Astrocyte (in vitro differentiated cells and primary cell): ENCODE results near the gene VRK2. TPM values are rescaled to one million over a fixed set of nuclear protein-coding genes. Genes with fewer than 3 reads are reported as not detected.

Source experiments
- DNase-seq: peaks from one replicate; pipeline ENCODE4 v3.0.0-alpha.2; 2010; ENCODE audit warnings: low read depth
- FAIRE-seq: peaks from 2 replicates; lab custom pipeline; 2011; peaks lifted over from hg19 to GRCh38; lab: Jason Lieb, UNC
- H2AFZ ChIP-seq: 2 replicates; pipeline ENCODE4 v1.6.0; 2012; ENCODE audit warnings: low read depth, low read length, inconsistent platforms
- H3K27ac ChIP-seq: 2 replicates; pipeline ENCODE4 v1.5.1; 2011; ENCODE audit warnings: low read depth, low read length, inconsistent platforms
- H3K27me3 ChIP-seq: 2 replicates; pipeline ENCODE4 v1.6.0; 2011; ENCODE audit warnings: low read length, inconsistent platforms; ENCODE audit not compliant: insufficient read depth
- H3K36me3 ChIP-seq: 2 replicates; pipeline ENCODE4 v1.5.1; 2011; ENCODE audit warnings: low read length, inconsistent platforms; ENCODE audit not compliant: insufficient read depth
- H3K4me1 ChIP-seq: 2 replicates; pipeline ENCODE4 v1.5.1; 2011; ENCODE audit warnings: low read length, inconsistent platforms; ENCODE audit not compliant: insufficient read depth
- H3K4me2 ChIP-seq: 2 replicates; pipeline ENCODE4 v1.6.0; 2012; ENCODE audit warnings: low read length, inconsistent platforms
- H3K4me3 ChIP-seq: 2 replicates; pipeline ENCODE4 v1.5.1; 2011; ENCODE audit warnings: low read depth, mild to moderate bottlenecking, low read length, inconsistent platforms; ENCODE audit not compliant: insufficient read depth
- H3K79me2 ChIP-seq: 2 replicates; pipeline ENCODE4 v1.6.0; 2012; ENCODE audit warnings: mild to moderate bottlenecking, low read length, inconsistent platforms; ENCODE audit not compliant: insufficient read depth
- H3K9ac ChIP-seq: 2 replicates; pipeline ENCODE4 v1.6.0; 2012; ENCODE audit warnings: mild to moderate bottlenecking, low read length, inconsistent platforms
- H3K9me3 ChIP-seq: 2 replicates; pipeline ENCODE4 v1.5.1; 2012; ENCODE audit warnings: low read depth, mild to moderate bottlenecking, low read length, inconsistent platforms; ENCODE audit not compliant: insufficient read depth
- H4K20me1 ChIP-seq: 2 replicates; pipeline ENCODE4 v1.6.0; 2012; ENCODE audit warnings: low read length, inconsistent platforms; ENCODE audit not compliant: insufficient read depth
- H3K27ac Mint-ChIP-seq: one replicate; pipeline ENCODE4 v1.8.0; 2021; ENCODE audit warnings: mild to moderate bottlenecking, mixed read lengths; ENCODE audit not compliant: unreplicated experiment
- H3K27me3 Mint-ChIP-seq: one replicate; pipeline ENCODE4 v1.8.0; 2021; ENCODE audit warnings: low read depth, mixed read lengths; ENCODE audit not compliant: unreplicated experiment
- H3K36me3 Mint-ChIP-seq: one replicate; pipeline ENCODE4 v1.8.0; 2021; ENCODE audit warnings: low read depth, mixed read lengths; ENCODE audit not compliant: unreplicated experiment
- H3K4me1 Mint-ChIP-seq: one replicate; pipeline ENCODE4 v1.8.0; 2021; ENCODE audit warnings: low read depth, mixed read lengths; ENCODE audit not compliant: unreplicated experiment
- H3K4me3 Mint-ChIP-seq: one replicate; pipeline ENCODE4 v1.8.0; 2021; ENCODE audit warnings: mild to moderate bottlenecking, moderate library complexity, mixed read lengths; ENCODE audit not compliant: unreplicated experiment
- H3K9me3 Mint-ChIP-seq: one replicate; pipeline ENCODE4 v1.8.0; 2021; ENCODE audit warnings: mild to moderate bottlenecking, mixed read lengths; ENCODE audit not compliant: unreplicated experiment
- EZH2 ChIP-seq: IDR thresholded peaks from 2 replicates; pipeline ENCODE4 v1.6.1; 2012; ENCODE audit warnings: mild to moderate bottlenecking, low read length, inconsistent platforms; ENCODE audit not compliant: insufficient read depth
- total RNA-seq: library from RNA; stranded (reverse); gene quantifications from 2 replicates; pipeline ENCODE4 v1.2.1, GENCODE V29; 2021
- TF ChIP-seq, protein P1 (sequence below): IDR thresholded peaks from 2 replicates; pipeline ENCODE4 v1.5.1; 2011; ENCODE audit warnings: low read depth, mild to moderate bottlenecking, inconsistent platforms, low read length, moderate library complexity; ENCODE audit not compliant: insufficient read depth

VRK2 gene
- total RNA-seq, 1 donor from 2014 or later: 28.6 TPM

DNA sequence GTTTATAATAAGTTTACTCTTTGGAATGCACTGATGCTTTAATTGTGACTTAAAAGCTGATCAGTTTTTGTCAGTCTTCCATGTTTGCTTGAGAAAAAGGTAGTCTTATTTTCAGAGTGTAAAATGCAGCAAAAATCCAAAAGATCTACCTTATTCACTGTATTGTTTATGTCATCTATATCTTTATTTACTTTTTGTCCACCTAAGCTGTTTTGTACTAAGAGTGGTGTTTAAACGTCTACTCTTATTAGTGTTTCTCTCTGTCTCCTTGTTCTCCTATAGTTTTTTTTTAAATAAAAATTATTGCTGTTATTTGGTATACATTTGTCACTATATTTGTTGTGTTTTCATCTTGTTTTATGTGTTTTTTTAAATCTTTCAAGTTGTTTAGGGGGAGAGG is 50.4 kb downstream of the VRK2 start:
- no peaks in the 10 kb centered on the region for H3K9me3 ChIP-seq
- no peak overlapping the region for H3K9ac ChIP-seq
- no peaks in the 10 kb centered on the region for H3K27me3 ChIP-seq
- no peaks in the 10 kb centered on the region for H4K20me1 ChIP-seq
- Mint-ChIP-seq H3K27me3 (no peaks in the 10 kb centered on the region), H3K4me3 (no peak overlapping the region), H3K9me3 (no peaks in the 10 kb centered on the region), H3K27ac (no peak overlapping the region), H3K36me3 (peaks cover 8% of the 10 kb centered on the region), H3K4me1 (peaks cover 5% of the 10 kb centered on the region)
- H3K4me1 ChIP-seq: no peaks in the 10 kb centered on the region
- H2AFZ ChIP-seq: no peak overlapping the region
- H3K4me3 ChIP-seq: no peak overlapping the region
- no peak overlapping the region for H3K4me2 ChIP-seq
- TF ChIP-seq, protein P1, sequence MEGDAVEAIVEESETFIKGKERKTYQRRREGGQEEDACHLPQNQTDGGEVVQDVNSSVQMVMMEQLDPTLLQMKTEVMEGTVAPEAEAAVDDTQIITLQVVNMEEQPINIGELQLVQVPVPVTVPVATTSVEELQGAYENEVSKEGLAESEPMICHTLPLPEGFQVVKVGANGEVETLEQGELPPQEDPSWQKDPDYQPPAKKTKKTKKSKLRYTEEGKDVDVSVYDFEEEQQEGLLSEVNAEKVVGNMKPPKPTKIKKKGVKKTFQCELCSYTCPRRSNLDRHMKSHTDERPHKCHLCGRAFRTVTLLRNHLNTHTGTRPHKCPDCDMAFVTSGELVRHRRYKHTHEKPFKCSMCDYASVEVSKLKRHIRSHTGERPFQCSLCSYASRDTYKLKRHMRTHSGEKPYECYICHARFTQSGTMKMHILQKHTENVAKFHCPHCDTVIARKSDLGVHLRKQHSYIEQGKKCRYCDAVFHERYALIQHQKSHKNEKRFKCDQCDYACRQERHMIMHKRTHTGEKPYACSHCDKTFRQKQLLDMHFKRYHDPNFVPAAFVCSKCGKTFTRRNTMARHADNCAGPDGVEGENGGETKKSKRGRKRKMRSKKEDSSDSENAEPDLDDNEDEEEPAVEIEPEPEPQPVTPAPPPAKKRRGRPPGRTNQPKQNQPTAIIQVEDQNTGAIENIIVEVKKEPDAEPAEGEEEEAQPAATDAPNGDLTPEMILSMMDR: no peak
- TF ChIP-seq EZH2: no peak
- H3K27ac ChIP-seq: no peak overlapping the region
- H3K36me3 ChIP-seq: peaks cover 3% of the 10 kb centered on the region
- FAIRE-seq (no peak), DNase-seq (no peak)
- H3K79me2 ChIP-seq: peaks cover 3% of the 10 kb centered on the region

GRCh38 chr2:58098254-58099095 is 51.9 kb downstream of the VRK2 start:
- H3K9ac ChIP-seq: no peak overlapping the region

More at GRCh38 chr2:58098254-58099095, 51.9 kb downstream of the VRK2 start:
- H3K4me3 Mint-ChIP-seq: no peak overlapping the region
- H3K27ac Mint-ChIP-seq: no peak overlapping the region
- TF ChIP-seq, protein P1: no peak
- no peak for TF ChIP-seq EZH2
- no peaks in the 10 kb centered on the region for H3K4me1 ChIP-seq
- FAIRE-seq (peak; percentile 54), DNase-seq (peak; percentile 33)
- no peaks in the 10 kb centered on the region for H4K20me1 ChIP-seq
- H3K27me3 Mint-ChIP-seq: no peaks in the 10 kb centered on the region
- H3K4me3 ChIP-seq: no peak overlapping the region
- no peaks in the 10 kb centered on the region for H3K36me3 Mint-ChIP-seq
- no peak overlapping the region for H3K4me2 ChIP-seq
- no peaks in the 10 kb centered on the region for H3K9me3 ChIP-seq
- peaks cover 5% of the 10 kb centered on the region for H3K4me1 Mint-ChIP-seq
- peaks cover 3% of the 10 kb centered on the region for H3K79me2 ChIP-seq
- H3K9me3 Mint-ChIP-seq: no peaks in the 10 kb centered on the region
- no peak overlapping the region for H2AFZ ChIP-seq
- H3K27ac ChIP-seq: no peak overlapping the region
- no peaks in the 10 kb centered on the region for H3K27me3 ChIP-seq
- no peaks in the 10 kb centered on the region for H3K36me3 ChIP-seq
